ENCODE results near the gene SNX5. TPM values are rescaled to one million over a fixed set of nuclear protein-coding genes. Genes with fewer than 3 reads are reported as not detected.
A peak's percentile ranks its signal among the peaks of the same experiment; 100 is the strongest.

Gene SNX5
- total RNA-seq, 1 experiment from 2014 or later = 221 TPM

DNA sequence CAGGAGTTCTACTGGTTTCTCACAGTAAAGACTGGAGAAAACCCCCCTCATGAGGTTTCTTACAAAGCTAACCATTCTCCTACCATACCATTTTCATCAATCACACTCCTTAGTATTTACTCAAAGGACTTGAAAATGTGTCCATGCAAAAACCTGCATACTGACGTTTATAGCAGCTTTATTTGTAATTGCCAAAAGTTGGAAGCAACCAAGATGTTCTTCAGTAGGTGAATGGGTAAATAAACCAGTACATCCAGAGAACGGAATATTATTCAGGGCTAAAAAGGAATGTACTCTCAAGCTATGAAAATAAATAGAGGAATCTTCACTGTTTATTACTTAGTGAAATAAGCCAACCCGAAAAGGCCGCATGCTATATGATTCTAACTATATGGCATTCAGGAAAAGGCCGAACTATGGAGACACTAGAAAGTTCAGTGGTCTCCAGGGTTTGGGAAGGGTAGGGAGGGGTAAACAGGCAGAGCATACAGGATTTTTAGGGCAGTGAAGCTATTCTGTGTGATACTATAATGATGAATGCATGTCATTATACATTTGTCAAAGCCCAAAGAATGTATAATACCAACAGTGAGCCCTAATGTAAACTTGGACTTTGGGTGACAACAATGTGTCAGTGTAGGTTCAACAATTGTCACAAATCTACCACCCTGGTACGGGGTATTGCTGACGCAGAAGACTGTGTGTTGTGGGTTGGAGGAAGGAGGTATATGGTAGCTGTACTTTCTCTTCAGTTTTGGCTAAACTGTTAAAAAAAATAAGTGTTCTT lies 50.6 kb downstream of the SNX5 start:
- DNase-seq (ENCODE audit: low read depth) = no peak

DNA sequence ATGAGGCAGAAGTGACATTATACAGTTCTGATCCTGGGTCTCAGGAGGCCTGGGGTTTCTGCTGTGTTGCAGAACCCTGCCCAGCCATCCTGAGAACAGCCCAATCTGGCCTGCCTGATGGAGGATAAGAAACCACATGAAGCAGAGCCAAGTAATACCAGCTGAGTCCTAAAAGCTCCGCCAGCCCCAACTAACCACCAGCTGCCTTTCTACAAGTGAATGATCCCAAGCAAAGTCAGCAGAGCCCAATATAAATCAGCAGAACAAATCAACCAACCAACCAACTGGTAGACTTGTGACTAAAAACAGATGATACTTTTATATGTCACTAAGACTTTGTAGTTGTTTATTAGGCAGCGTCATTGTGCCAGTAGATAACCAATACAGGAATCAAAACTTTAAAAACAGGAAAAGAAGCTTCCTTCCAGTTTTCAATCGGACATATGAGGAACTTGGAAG lies 52.1 kb downstream of the SNX5 start:
- no peak for DNase-seq (ENCODE audit: low read depth)

DNA sequence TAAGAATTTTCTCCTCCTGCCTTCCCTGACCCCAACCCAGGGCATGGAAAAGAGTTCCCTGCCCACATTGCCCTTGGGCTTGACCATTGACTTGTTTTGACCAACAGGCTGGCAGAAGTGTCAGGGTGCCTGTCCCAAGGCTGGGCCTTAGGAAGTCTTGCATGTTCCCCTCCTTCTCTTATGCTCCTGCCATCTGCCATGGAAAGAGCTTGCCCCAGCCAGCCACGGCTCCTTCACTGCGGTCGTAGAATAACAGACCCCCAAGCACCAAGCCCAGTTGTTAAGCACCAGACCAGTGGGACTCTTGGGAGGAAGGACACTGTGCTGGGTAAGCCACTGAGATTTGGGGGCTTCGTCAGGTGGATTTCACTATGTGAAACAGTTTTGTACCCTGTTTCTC lies 53.6 kb downstream of the SNX5 start:
- DNase-seq (ENCODE audit: low read depth) = no peak

DNA sequence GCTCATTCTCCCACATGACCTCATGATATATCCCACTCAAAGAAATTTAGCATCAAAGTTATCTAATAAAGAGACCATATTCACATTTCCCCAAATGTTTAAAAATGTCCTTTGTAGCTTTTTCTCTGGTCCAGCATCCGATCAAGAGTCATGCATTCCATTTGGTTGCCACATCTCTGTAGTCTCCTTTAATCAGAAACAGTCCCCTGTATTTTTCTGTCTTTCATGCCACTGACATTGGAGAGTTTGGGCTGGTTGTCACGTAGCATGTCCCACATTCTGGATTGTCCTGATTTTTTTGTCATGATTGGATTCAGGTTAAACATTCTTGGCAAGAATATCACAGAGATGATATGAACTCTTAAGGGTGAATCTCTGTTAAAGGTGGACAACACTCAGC lies 55.7 kb downstream of the SNX5 start:
- no peak for DNase-seq (ENCODE audit: low read depth)

DNA sequence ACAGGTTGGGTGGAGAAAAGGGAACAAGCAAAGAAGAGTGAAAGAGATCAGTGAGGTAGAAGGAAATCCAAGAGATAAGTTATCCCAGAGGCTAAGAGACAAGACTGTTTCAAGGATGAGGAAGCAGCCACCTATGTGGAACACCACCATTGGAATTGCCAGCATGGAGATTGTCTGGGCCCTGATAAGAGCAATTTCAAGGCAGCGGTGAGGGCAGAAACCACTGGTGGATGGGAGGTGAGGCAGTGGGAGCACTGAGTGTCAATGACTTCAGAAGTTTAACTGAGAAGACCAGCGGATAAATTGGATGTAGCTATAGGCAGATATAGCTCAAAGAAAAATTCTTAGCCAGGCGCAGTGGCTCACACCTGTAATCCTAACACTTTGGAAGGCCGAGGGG lies 56.7 kb downstream of the SNX5 start:
- DNase-seq (ENCODE audit: low read depth) = no peak

DNA sequence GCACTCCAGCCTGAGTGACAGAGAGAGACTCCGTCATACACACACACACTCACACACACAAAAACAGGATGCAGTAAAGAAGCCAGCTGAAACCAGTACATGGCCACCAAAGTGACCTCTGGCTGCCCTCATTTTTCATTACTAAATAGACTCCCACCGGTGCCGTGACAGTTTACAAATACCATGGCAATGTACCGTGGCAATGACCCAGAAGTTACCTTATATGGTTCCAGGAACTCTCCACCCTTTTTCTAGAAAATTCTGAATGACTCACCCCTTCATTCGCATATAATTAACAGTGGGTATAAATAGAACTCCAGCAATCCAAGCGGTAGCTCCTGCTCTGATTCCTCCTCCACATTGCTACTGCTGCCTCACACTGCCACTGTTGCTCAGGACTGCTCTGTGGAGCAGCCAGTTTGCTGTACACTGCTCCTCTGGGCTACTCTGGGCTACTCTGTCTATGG lies 57.7 kb downstream of the SNX5 start:
- peak; percentile 60 for DNase-seq (ENCODE audit: low read depth)

DNA sequence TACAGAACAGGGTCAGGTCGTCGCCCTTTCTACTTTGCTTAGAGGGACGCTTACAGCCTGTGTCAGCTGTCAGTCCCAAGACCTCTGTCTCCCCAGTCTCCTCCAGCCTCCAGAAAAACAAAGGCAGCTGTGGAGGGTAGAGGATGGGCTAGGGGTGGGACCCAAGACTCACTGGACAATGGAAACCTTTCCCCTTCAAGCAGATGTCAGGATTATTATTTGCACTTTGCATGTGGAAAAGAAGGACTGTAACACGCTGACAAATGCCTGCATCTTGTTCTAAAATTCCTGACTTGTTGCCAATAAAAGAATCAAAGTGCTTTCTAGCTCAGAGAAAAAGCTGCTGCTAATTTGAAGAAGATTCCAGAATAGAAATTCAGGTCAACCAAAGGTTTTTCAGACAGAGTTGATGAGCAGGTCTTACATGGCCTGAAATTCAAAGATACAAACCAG lies 58.7 kb downstream of the SNX5 start:
- DNase-seq (ENCODE audit: low read depth) = no peak

DNA sequence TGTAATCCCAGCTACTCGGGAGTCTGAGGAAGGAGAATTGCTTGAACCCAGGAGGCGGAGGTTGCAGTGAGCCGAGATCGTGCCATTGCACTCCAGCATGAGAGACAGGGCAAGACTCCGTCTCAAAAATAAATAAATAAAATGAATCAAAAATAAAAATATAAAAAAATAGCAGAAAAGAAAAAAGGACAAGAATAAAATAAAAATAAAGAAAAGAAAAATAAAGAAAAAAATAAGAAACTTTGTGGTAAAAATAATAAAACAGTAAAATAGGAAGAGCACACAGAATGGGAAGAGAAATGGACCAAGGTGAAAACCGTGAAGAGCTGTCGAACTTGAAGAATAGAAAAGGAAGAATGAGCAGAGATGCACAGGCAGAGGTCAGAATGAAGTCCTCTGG lies 63.0 kb downstream of the SNX5 start:
- no peak for DNase-seq (ENCODE audit: low read depth)

DNA sequence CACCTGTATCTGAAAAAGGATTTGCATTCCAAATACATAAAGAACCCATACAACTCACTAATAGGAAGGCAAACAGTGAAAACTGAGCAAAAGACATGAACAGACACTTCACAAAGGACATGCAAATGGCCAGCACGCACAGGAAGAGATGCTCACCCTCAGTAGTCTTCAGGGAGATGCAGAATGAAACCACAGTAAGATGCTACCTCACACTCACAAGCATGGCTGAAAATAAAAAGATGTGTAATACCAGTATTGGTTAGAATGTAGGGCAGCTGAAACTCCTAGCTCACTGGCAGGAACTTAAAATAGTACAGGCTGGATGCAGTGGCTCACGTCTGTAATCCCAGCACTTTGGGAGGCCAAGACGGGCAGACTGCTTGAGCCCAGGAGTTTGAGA lies 64.6 kb downstream of the SNX5 start:
- no peak for DNase-seq (ENCODE audit: low read depth)

DNA sequence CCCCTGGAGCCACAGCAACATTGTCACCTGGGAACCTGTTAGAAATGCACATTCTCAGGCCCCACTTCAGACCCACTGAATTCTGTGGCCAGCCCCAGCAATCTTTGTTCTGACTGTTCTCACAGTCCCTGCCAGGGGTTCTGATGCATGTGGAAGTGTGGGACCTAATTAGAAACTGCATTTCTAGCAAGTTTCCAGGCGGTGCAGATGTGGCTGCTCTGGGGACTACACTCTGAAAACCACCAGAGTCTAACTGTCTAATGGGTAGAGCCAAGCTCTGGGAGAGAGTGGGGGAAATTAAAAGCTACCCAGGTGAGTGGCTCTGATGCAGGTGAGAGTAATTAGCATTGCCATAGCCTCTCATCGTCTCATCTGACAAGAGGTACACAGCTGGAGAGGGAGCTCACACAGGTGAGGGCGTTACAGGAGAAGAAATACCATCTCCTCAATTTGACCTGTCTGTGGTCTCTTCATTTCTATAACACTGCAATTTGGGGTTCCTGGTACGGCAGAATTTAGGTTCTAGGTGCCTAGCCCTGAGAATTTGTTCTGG lies 66.0 kb downstream of the SNX5 start:
- DNase-seq (ENCODE audit: low read depth) = no peak

DNA sequence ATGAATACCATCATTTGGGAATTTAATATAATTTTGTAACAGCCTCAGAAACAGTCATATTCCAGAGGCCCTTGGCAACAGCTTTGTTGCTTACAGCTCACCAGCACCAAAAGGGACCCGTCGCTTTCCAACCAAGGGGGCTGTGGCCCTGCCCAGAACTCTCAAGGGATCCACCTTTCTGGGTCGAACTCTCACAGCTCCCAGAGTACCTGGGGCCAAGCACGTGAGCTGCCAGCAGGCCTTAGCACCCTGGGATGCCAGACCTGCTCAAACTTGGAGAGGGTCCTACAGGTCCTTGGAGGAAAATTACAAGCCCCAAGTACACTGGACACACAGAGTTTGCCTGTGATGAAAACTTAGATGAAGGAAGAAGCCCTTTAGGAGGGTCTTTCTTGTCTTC lies 66.6 kb downstream of the SNX5 start:
- DNase-seq (ENCODE audit: low read depth) = no peak

DNA sequence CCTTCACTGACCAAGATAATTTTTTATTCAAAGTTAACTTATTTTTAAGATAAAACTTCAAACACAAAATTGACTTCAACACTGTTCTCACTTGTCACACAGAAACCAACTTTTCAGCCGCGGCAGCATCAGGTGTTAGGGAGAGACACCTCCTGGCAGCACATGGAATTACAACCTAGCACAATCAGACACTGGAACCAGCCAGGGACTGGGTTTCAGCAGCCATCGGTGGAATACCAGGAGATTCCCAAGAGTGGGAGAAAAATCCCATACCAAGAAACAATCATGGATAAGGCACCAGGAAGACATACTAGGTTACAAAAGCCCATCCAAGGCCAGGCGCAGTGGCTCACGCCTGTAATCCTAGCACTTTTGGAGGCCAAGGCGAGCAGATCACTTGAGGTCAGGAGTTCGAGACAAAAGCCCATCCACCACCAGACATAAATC lies 70.0 kb downstream of the SNX5 start:
- peak; percentile 53 for DNase-seq (ENCODE audit: low read depth)

DNA sequence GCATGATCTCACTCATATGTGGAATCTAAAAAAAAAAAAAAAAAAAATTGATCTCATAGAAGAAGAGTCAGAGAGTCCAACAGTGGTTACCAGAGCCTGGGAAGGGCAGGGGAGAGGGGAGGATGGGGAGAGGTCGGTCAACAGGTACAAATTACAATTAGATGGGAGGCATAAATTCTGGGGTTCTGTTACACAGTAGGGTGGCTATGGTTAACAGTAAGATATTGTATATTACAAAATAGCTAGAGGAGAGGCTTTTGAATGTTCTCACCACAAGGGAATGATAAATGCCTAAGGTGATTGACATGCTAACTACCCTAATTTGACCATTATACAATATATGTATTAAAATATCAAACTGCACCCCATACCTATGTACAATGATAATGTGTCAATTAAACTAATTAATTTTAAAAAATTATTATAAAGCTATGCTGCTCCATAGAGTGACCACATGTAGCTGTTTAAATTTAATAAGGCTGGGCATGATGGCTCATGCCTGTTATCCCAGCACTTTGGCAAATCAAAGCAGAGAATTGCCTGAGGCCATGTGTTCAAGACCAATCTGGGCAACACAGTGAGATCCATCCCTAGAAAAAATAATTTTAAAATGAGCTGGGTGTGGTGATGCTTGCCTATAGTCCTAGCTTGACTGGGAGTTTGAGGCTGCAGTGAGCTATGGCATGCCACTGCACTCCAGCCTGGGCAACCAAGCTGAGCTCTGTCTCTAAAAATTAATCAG lies 70.9 kb downstream of the SNX5 start:
- DNase-seq (ENCODE audit: low read depth) = no peak

DNA sequence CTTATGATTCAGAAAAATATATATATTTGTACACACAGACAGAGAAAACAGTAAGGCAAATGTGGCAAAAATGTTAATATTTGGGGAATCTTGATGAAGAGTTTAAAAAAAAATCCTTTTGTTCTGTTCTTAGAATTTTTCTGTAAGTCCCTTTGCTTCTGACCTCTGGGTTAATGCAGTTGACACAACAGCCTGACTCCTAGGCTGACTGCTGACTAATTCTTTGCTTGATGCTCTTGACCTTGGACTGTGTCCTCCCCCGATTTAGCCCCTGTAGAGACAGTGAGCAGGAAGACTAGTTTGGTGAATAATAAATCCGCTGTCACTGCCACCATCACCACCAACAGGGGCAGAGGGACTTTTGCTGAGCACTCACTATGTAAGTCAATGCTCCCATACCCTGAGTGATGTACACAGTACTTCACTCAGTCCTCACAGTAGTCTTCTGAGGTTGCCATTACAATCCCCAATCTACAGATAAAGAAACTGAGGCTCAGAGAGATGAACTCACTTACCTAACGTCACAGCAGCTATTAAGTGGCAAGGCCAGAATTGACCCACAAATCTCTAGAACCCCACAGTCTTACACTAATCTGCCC lies 71.7 kb downstream of the SNX5 start:
- peak; percentile 27 for DNase-seq (ENCODE audit: low read depth)

DNA sequence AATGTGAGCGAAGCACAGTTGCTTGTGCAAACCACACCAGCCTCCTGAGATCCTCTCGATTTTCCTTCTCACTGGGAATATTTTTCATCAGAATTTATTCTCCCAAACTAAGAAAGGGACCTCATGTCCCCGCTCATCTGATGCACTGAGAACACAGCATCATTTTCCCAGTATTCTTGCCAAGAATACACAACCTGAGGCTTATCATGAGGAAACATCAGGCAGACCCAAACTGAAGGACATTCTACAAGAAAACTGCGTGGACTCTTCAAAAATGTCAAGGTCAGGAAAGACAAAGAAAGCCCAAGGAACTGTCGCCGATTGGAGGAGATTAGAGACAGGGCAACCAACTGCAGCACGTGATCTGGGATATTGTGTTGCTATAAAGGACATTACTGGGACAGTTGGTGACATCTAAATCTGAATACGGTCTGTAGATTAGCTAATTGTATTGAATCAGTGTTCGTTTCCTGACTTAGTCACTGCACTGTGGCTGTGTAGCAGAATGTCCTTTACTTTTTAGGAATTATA lies 72.3 kb downstream of the SNX5 start:
- no peak for DNase-seq (ENCODE audit: low read depth)

DNA sequence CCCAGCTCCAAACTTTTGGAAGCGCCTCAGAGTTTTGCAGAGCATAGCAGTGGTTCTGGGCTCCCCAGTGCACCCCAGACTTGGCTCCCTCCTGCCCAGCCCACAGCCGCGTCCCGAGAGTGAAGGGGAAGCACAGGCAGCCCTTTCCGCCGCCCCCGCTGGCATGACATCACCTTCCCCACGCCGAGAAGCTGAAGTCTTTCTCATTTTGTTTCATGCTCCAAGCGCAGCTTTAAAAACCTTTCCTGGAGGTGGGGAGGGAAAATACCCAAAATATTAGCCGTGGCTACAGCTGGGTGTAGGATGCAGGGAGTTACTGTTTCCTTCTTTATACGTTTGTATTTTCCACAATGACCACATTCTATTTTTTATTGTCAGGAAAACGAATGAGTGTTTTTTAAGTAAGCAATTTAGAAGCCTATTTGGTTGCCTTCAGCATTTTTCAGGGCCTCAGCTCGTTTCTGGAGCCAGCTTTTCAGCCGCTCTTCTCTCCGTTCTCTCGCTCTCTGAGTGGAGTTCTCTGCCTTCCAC lies 72.9 kb downstream of the SNX5 start:
- DNase-seq (ENCODE audit: low read depth) = no peak

DNA sequence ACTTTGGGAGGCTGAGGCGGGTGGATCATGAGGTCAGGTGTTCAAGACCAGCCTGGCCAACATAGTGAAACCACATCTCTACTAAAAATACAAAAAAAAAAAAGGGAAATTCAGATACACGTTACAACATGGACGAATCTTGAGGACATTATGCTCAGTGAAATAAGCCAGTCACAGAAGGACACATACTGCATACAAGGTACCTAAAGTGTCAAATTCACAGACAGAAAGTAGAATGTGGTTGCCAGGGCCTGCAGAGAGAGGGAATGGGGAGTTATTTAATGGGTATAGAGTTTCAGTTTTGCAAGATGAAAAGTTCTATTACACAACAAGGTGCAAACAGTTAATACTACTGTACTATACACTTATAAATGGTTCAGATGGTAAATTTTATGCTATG lies 75.1 kb downstream of the SNX5 start:
- DNase-seq (ENCODE audit: low read depth) = no peak

DNA sequence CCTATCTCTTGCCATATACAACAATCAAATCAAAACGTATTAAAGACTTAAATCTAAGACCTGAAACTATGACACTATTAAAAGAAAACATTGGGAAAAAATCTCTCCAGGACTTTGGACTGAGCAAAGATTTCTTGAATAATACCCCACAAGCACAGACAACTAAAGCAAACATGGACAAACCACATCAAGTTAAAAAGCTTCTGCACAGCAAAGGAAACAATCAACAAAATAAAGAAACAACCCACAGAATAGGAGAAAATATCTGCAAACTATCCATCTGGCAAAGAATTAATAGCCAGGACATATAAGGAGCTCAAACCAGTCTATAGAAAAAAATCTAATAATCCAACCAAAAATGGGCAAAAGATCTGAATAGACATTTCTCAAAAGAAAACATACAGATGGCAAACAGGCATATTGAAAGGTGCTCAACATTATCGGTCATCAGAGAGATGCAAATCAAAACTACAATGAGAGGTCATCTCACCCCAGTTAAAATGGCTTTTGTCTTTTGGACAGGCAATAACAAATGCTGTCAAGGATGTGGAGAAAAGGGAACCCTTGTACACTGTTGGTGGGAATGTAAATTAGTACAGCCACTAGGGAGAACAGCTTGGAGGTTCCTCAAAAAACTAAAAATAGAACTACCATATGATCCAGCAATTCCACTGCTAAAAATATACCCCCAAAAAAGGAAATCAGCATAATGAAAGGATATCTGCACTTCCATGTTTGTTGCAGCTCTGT lies 76.2 kb downstream of the SNX5 start:
- no peak for DNase-seq (ENCODE audit: low read depth)
